Activated T-cell treated with anti-CD3 and anti-CD28 coated beads, Interleukin-2, amount 50 U/mL, for 72 hours (primary cell): ENCODE results near the gene CCNI2. TPM values are rescaled to one million over a fixed set of nuclear protein-coding genes. Genes with fewer than 3 reads are reported as not detected.

ENCODE experiments used
- ATAC-seq, 2 donors: fragments of 150-1000 bp; cut with Tn5 transposase; replicated peaks in 1 of 2; 2 replicates each; pipeline ENCODE4 v1.10.0; 2021; ENCODE audit warnings: moderate library complexity in 2 of 2, mild to moderate bottlenecking in 1 of 2
- DNase-seq, 2 donors: peaks; one replicate each; pipeline ENCODE4 v3.0.0; 2021 to 2022; ENCODE audit warnings: mixed read lengths in 1 of 2
- H3K27ac Mint-ChIP-seq: one replicate; pipeline ENCODE4 v1.8.0; 2022; ENCODE audit warnings: mild to moderate bottlenecking, moderate library complexity, mixed read lengths
- H3K27me3 Mint-ChIP-seq: one replicate; pipeline ENCODE4 v1.8.0; 2022; ENCODE audit warnings: low read depth, mixed read lengths
- H3K36me3 Mint-ChIP-seq, 2 donors: one replicate each; pipeline ENCODE4 v1.8.0; 2022; ENCODE audit warnings: mixed read lengths in 2 of 2, mild to moderate bottlenecking in 1 of 2; ENCODE audit not compliant: insufficient read depth in 2 of 2
- H3K4me1 Mint-ChIP-seq: one replicate; pipeline ENCODE4 v1.8.0; 2022; ENCODE audit warnings: low read depth, mixed read lengths
- H3K4me3 Mint-ChIP-seq, 2 donors: one replicate each; pipeline ENCODE4 v1.8.0; 2022; ENCODE audit warnings: mild to moderate bottlenecking in 2 of 2, mixed read lengths in 2 of 2, moderate library complexity in 2 of 2
- H3K9me3 Mint-ChIP-seq, 2 donors: one replicate each; pipeline ENCODE4 v1.8.0; 2022; ENCODE audit warnings: mixed read lengths in 2 of 2
- total RNA-seq, 2 donors: library from RNA; stranded (reverse); gene quantifications; one replicate each; pipeline ENCODE4 v1.2.3, GENCODE V29; 2022

The CCNI2 gene
- total RNA-seq, 2 donors from 2014 or later: 3.4 to 4.6 TPM

GRCh38 chr5:132774406-132774805 lies 27.2 kb downstream of the CCNI2 start:
- no peak overlapping the region for H3K27ac Mint-ChIP-seq
- ATAC-seq (no peak), DNase-seq (no peak)
- peaks cover 28% of the 10 kb centered on the region for H3K27me3 Mint-ChIP-seq
- no peak overlapping the region for H3K4me3 Mint-ChIP-seq
- H3K9me3 Mint-ChIP-seq: no peaks in the 10 kb centered on the region
- peaks cover 0 to 2% of the 10 kb centered on the region in 2 donors for H3K36me3 Mint-ChIP-seq
- H3K4me1 Mint-ChIP-seq: peaks cover 13% of the 10 kb centered on the region

- ATAC-seq (no peak), DNase-seq (no peak)
- Mint-ChIP-seq H3K27ac (no peak overlapping the region), H3K27me3 (peaks cover 33% of the 10 kb centered on the region), H3K36me3 (peaks cover 0 to 2% of the 10 kb centered on the region in 2 donors), H3K4me1 (peaks cover 13% of the 10 kb centered on the region), H3K4me3 (no peak overlapping the region), H3K9me3 (no peaks in the 10 kb centered on the region)
These were observed 27.7 kb downstream of the CCNI2 start for GRCh38 chr5:132774896-132775295.

GRCh38 chr5:132775476-132775961 lies 28.3 kb downstream of the CCNI2 start:
- no peak overlapping the region for H3K27ac Mint-ChIP-seq
- peaks cover 39% of the 10 kb centered on the region for H3K27me3 Mint-ChIP-seq
- no peaks in the 10 kb centered on the region for H3K9me3 Mint-ChIP-seq
- peak overlapping the region; percentile 18 to 58 for H3K4me3 Mint-ChIP-seq
- ATAC-seq (no peak), DNase-seq (no peak)
- H3K4me1 Mint-ChIP-seq: peaks cover 13% of the 10 kb centered on the region
- H3K36me3 Mint-ChIP-seq: peaks cover 0 to 2% of the 10 kb centered on the region in 2 donors

DNA sequence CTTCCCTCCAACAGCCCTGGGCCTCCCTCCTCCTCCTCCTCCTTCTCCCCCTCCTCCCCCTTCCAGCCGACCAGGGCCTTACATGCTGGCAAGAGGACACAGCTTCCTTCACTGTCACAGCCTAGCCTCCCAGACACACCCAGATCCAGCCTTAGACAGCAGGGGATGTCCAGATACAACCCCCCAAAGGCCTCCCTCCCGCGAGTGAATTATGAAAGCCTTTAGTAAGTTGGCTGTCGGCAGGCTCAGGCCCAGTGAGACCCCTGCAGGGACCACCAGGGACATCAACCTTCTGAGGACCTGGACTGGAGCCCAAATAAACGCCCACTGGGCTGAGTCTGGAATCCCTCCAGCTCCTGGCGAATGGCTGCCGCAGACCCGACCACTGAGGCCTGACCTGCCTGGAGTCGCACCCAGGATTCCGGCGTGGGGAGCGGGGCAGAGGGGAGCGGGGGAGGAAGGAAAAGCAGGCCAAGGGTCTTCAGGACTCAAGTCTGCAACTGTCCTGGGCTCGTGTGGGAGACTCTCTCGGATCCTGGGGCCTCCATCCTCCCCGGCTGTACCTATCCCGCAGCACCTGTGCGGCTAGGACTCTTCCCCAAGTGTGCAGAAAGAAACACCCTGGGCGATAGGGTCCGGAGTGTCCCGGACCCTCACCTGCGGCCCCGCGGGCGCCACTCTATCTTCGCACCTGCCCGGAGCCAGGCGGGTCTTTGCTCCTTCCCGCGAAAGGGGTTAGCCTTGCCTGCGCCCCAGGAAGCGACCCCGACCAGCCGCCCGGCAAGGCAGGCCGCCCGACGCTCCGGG lies 29.1 kb downstream of the CCNI2 start:
- Mint-ChIP-seq H3K27me3 (peaks cover 47% of the 10 kb centered on the region), H3K4me3 (peak overlapping the region; percentile 61 to 69), H3K27ac (no peak overlapping the region), H3K36me3 (peaks cover 0 to 2% of the 10 kb centered on the region in 2 donors), H3K4me1 (peaks cover 13% of the 10 kb centered on the region), H3K9me3 (no peaks in the 10 kb centered on the region)
- DNase-seq (peak in 1 of 2 donors; percentile 4), ATAC-seq (peak in 1 of 2 donors; percentile 28)

- Mint-ChIP-seq H3K4me3 (no peak overlapping the region), H3K27me3 (peaks cover 52% of the 10 kb centered on the region), H3K9me3 (no peaks in the 10 kb centered on the region), H3K4me1 (peaks cover 13% of the 10 kb centered on the region), H3K27ac (no peak overlapping the region), H3K36me3 (peaks cover 0 to 2% of the 10 kb centered on the region in 2 donors)
- DNase-seq: no peak
- ATAC-seq: no peak
These were observed 29.6 kb downstream of the CCNI2 start for GRCh38 chr5:132776938-132777208.

- DNase-seq (peak; percentile 60 to 75), ATAC-seq (peak; percentile 80 to 85)
- Mint-ChIP-seq H3K27ac (no peak within 1 kb of the TSS), H3K4me1 (peaks cover 13% of the 10 kb centered on the region), H3K9me3 (no peaks in the 10 kb centered on the region), H3K4me3 (peak within 1 kb of the TSS; percentile 61 to 89), H3K36me3 (peaks cover 0 to 2% of the 10 kb centered on the region in 2 donors), H3K27me3 (peaks cover 56% of the 10 kb centered on the region)
These were observed 30.2 kb downstream of the CCNI2 start, which contains the start of gene SEPTIN8 for GRCh38 chr5:132777209-132778069. TSS of gene SEPTIN8 (minus strand) at chr5:132777239. CDS start at chr5:132777137, 102 bp downstream.

DNA sequence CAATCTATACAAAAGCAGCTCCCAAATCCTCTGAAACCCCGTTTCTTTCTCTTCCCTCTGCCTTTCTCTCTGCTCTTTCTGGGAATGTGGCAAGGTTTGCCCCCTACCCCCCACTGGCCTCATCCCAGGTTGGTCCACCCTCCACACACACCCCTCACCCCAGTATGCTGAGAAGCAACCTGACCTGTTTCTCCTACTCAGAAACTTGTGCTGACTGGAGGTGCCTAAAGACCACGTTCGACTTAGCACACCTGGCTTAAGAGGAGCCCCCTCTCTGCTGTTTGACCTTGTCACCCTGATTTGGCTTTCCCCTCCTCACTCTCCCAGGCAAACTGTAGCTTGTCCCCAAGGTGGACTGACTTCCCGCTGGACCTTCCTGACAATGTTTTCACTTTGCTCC lies 30.9 kb downstream of the CCNI2 start:
- no peak for DNase-seq
- peaks cover 13% of the 10 kb centered on the region for H3K4me1 Mint-ChIP-seq
- ATAC-seq: no peak
- peak overlapping the region; percentile 43 to 89 for H3K4me3 Mint-ChIP-seq
- H3K9me3 Mint-ChIP-seq: no peaks in the 10 kb centered on the region
- peaks cover 0 to 2% of the 10 kb centered on the region in 2 donors for H3K36me3 Mint-ChIP-seq
- no peak overlapping the region for H3K27ac Mint-ChIP-seq
- H3K27me3 Mint-ChIP-seq: peaks cover 61% of the 10 kb centered on the region

DNA sequence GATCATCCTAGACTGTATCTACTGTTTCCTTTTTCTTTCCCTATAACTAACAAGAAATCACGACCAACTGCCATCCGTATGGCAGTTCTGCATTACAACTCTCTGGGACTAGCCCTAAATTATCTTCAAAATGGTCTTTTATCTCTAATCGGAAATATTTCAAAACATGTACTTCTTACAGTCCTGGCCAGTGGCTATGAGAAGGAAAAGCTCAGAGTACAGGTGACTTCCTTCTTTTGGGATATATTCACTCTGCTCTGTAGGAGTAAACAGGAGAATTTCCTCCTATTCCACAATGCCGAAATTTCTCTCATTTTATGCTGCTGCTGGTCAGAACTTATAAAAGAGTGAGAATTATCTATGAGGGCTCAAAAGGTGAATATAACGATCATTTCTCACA lies 31.6 kb downstream of the CCNI2 start:
- Mint-ChIP-seq H3K27ac (no peak overlapping the region), H3K4me3 (peak overlapping the region in 1 of 2 donors; percentile 10)
- DNase-seq: no peak

GRCh38 chr5:132779961-132780360 lies 32.7 kb downstream of the CCNI2 start:
- peaks cover 13% of the 10 kb centered on the region for H3K4me1 Mint-ChIP-seq
- H3K9me3 Mint-ChIP-seq: no peaks in the 10 kb centered on the region
- peaks cover 65% of the 10 kb centered on the region for H3K27me3 Mint-ChIP-seq
- no peak for DNase-seq
- ATAC-seq: no peak
- no peak overlapping the region for H3K27ac Mint-ChIP-seq
- no peak overlapping the region for H3K4me3 Mint-ChIP-seq
- H3K36me3 Mint-ChIP-seq: peaks cover 0 to 2% of the 10 kb centered on the region in 2 donors

More for the DNA sequence above, 31.6 kb downstream of the CCNI2 start:
- ATAC-seq: no peak
- peaks cover 65% of the 10 kb centered on the region for H3K27me3 Mint-ChIP-seq
- no peaks in the 10 kb centered on the region for H3K9me3 Mint-ChIP-seq
- H3K4me1 Mint-ChIP-seq: peaks cover 13% of the 10 kb centered on the region
- H3K36me3 Mint-ChIP-seq: peaks cover 0 to 2% of the 10 kb centered on the region in 2 donors

DNA sequence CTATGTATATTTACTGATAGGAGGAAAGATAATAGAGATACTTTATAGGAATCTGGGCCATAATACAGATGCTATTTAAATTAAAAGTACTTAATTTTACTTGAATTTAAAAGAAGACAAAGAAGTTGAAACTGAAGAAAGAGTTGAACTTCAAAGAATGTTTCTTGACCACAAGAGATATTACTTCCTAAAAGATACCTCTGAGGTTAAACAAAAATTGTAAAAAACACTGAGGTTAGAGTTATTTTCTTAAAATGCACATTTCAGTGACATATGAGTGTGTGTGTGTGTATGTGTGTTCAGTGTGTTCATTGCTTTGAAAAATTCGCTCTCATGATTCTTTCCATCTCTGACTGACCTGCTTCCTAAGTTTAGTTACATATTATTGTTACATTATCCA lies 33.4 kb downstream of the CCNI2 start:
- DNase-seq (no peak), ATAC-seq (no peak)
- Mint-ChIP-seq H3K27ac (no peak overlapping the region), H3K27me3 (peaks cover 65% of the 10 kb centered on the region), H3K4me1 (peaks cover 9% of the 10 kb centered on the region), H3K9me3 (no peaks in the 10 kb centered on the region), H3K36me3 (peaks cover 0 to 2% of the 10 kb centered on the region in 2 donors), H3K4me3 (no peak overlapping the region)

GRCh38 chr5:132781029-132781428 lies 33.8 kb downstream of the CCNI2 start:
- Mint-ChIP-seq H3K36me3 (peaks cover 0 to 2% of the 10 kb centered on the region in 2 donors), H3K4me1 (peaks cover 5% of the 10 kb centered on the region), H3K4me3 (no peak overlapping the region), H3K27ac (no peak overlapping the region), H3K9me3 (no peaks in the 10 kb centered on the region), H3K27me3 (peaks cover 68% of the 10 kb centered on the region)
- no peak for ATAC-seq
- no peak for DNase-seq

DNA sequence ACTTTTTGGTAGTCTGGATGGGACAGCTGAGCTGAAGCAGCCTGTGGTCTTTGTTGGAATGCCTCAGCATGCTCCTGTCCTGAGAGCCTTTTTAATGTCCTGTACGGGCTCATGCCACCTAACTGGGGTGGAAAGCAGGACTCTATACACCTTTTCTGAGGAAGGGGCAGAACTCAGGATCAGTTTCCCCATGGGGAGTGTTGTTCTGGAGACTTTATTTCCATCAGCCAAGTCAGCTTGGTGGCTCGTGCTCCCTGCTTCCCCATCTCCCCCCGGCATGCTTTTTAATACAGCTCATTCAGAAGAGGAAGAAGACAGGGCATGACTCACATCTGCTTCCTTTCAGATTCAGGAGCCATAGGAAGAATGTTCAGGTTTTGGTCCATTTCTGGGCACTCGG lies 34.9 kb downstream of the CCNI2 start:
- H3K4me3 Mint-ChIP-seq: no peak overlapping the region
- DNase-seq (no peak), ATAC-seq (no peak)
- peaks cover 70% of the 10 kb centered on the region for H3K27me3 Mint-ChIP-seq
- no peaks in the 10 kb centered on the region for H3K9me3 Mint-ChIP-seq
- H3K27ac Mint-ChIP-seq: no peak overlapping the region
- peaks cover 0 to 2% of the 10 kb centered on the region in 2 donors for H3K36me3 Mint-ChIP-seq
- H3K4me1 Mint-ChIP-seq: peaks cover 5% of the 10 kb centered on the region

GRCh38 chr5:132785365-132785764 lies 38.1 kb downstream of the CCNI2 start:
- H3K9me3 Mint-ChIP-seq: no peaks in the 10 kb centered on the region
- no peak for DNase-seq
- no peak overlapping the region for H3K4me3 Mint-ChIP-seq
- no peaks in the 10 kb centered on the region for H3K4me1 Mint-ChIP-seq
- H3K27me3 Mint-ChIP-seq: peaks cover 45% of the 10 kb centered on the region
- no peak overlapping the region for H3K27ac Mint-ChIP-seq
- ATAC-seq: no peak
- no peaks in the 10 kb centered on the region for H3K36me3 Mint-ChIP-seq
